ENCODE data around the gene SCAMP1. TPM values are rescaled to one million over a fixed set of nuclear protein-coding genes. Genes with fewer than 3 reads are reported as not detected.
"Not testable (repeated sequence)": the region's sequence is repeated elsewhere in the genome, so short reads cannot be mapped to it uniquely, and the experiment has no call there.

The SCAMP1 gene
- total RNA-seq, 1 donor from 2014 or later = 42.8 TPM

DNA sequence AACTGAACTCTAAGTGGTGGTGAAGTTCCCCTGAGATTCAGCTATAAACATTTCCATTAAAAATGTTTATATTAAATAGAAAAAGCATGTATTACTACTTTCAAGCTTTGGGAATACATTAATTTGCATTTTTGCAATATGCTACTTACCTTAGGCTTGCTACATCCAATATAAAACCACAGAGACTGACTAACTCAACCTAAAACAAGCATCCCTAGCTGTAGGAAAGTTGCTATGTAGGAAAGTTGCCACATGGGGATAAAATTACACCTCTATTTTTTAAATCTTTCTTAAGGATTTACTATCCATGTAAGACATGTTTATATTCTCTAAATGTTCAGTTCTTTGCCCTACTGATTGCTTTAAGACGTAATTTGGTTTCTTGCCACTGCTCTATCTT lies 12.8 kb downstream of the SCAMP1 start:
- no peak overlapping the region for H3K4me3 ChIP-seq
- H3K4me1 ChIP-seq = peaks cover 11% of the 10 kb centered on the region
- intact Hi-C loops (cut with DNase I) = no loop called here
- H3K27me3 ChIP-seq (ENCODE audit: low read depth) = no peaks in the 10 kb centered on the region
- ATAC-seq (no peak), DNase-seq (no peak)
- H3K9me3 ChIP-seq = no peaks in the 10 kb centered on the region
- H3K36me3 ChIP-seq = no peaks in the 10 kb centered on the region
- no peak overlapping the region for H3K27ac ChIP-seq
- TF ChIP-seq, protein P1, sequence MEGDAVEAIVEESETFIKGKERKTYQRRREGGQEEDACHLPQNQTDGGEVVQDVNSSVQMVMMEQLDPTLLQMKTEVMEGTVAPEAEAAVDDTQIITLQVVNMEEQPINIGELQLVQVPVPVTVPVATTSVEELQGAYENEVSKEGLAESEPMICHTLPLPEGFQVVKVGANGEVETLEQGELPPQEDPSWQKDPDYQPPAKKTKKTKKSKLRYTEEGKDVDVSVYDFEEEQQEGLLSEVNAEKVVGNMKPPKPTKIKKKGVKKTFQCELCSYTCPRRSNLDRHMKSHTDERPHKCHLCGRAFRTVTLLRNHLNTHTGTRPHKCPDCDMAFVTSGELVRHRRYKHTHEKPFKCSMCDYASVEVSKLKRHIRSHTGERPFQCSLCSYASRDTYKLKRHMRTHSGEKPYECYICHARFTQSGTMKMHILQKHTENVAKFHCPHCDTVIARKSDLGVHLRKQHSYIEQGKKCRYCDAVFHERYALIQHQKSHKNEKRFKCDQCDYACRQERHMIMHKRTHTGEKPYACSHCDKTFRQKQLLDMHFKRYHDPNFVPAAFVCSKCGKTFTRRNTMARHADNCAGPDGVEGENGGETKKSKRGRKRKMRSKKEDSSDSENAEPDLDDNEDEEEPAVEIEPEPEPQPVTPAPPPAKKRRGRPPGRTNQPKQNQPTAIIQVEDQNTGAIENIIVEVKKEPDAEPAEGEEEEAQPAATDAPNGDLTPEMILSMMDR (IDR thresholded peaks at IDR 0.05) = no peak

GRCh38 chr5:78376315-78376714 lies 15.9 kb downstream of the SCAMP1 start:
- ATAC-seq (no peak), DNase-seq (no peak)
- H3K4me3 ChIP-seq = no peak overlapping the region
- no peaks in the 10 kb centered on the region for H3K36me3 ChIP-seq
- TF ChIP-seq, protein P1 (IDR thresholded peaks at IDR 0.05) = no peak
- intact Hi-C loops (cut with DNase I) = no loop called here
- H3K27ac ChIP-seq = no peak overlapping the region
- peaks cover 11% of the 10 kb centered on the region for H3K4me1 ChIP-seq
- H3K27me3 ChIP-seq (ENCODE audit: low read depth) = no peaks in the 10 kb centered on the region
- H3K9me3 ChIP-seq = no peaks in the 10 kb centered on the region

- no peak overlapping the region for H3K4me3 ChIP-seq
- H3K27me3 ChIP-seq (ENCODE audit: low read depth) = no peaks in the 10 kb centered on the region
- intact Hi-C loops (cut with DNase I) = no loop called here
- ATAC-seq (no peak), DNase-seq (no peak)
- TF ChIP-seq, protein P1 (IDR thresholded peaks at IDR 0.05) = no peak
- no peak overlapping the region for H3K27ac ChIP-seq
- H3K36me3 ChIP-seq = no peaks in the 10 kb centered on the region
- peaks cover 11% of the 10 kb centered on the region for H3K4me1 ChIP-seq
- H3K9me3 ChIP-seq = no peaks in the 10 kb centered on the region
Measured at GRCh38 chr5:78377056-78377717, 16.8 kb downstream of the SCAMP1 start.

- TF ChIP-seq, protein P1 (IDR thresholded peaks at IDR 0.05) = no peak
- peaks cover 11% of the 10 kb centered on the region for H3K4me1 ChIP-seq
- H3K9me3 ChIP-seq = no peaks in the 10 kb centered on the region
- intact Hi-C loops (cut with DNase I) = no loop called here
- H3K27me3 ChIP-seq (ENCODE audit: low read depth) = no peaks in the 10 kb centered on the region
- ATAC-seq (no peak), DNase-seq (no peak)
- no peak overlapping the region for H3K27ac ChIP-seq
- no peak overlapping the region for H3K4me3 ChIP-seq
- no peaks in the 10 kb centered on the region for H3K36me3 ChIP-seq
Measured at GRCh38 chr5:78377718-78378105, 17.3 kb downstream of the SCAMP1 start.

DNA sequence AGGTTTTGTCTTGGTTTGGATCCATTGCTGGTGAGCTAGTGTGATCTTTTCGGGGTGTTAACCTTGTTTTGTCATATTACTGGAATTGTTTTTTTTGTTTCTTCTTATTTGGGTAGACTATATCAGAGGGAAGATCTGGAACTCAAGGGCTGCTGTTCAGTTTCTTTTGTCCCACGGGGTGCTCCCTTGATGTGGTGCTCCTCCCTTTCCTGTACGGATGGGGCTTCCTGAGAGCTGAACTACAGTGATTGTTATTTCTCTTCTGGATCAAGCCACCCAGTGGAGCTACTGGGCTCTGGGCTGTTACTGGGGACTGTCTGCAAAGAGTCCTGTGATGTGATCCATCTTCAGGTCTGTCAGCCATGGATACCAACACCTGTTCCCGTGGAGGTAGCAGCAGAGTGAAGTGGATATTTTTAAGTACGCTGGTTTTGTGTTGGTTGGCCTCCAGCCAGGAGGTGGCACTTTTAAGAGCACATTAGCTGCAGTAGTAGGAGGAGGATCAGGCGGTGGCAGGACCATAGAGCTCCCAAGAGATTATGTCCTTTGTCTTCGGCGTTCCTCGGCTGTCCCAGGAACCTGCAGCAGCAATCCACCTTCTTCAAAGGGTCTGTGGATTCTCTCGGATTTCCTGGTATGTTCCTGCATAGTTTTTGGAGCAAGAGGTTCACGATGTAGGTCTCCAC lies 27.2 kb downstream of the SCAMP1 start:
- Histone ChIP-seq H3K27me3 (ENCODE audit: low read depth) (no peaks in the 10 kb centered on the region), H3K27ac (no peak overlapping the region), H3K4me1 (no peaks in the 10 kb centered on the region), H3K9me3 (peaks cover 21% of the 10 kb centered on the region), H3K4me3 (no peak overlapping the region), H3K36me3 (no peaks in the 10 kb centered on the region)
- intact Hi-C loops (cut with DNase I) = no loop called here
- DNase-seq (no peak), ATAC-seq (no peak)
- TF ChIP-seq, protein P1 (IDR thresholded peaks at IDR 0.05) = no peak

DNA sequence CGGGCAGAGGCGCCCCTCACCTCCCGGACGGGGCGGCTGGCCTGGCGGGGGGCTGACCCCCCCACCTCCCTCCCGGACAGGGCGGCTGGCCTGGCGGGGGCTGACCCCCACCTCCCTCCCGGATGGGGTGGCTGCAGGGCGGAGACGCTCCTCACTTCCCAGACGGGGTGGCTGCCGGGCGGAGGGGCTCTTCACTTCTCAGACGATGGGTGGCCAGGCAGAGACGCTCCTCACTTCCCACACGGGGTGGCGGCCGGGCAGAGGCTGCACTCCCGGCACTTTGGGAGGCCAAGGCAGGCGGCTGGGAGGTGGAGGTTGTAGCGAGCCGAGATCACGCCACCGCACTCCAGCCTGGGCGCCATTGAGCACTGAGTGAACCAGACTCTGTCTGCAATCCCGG lies 30.9 kb downstream of the SCAMP1 start:
- H3K4me1 ChIP-seq; intact Hi-C loops (cut with DNase I); DNase-seq; H3K27ac ChIP-seq; H3K27me3 ChIP-seq (ENCODE audit: low read depth); ATAC-seq; H3K36me3 ChIP-seq; H3K9me3 ChIP-seq; H3K4me3 ChIP-seq: not testable (repeated sequence)

All from lower lobe of right lung (tissue), 2 donors.